Stimulated activated naive B cell treated with anti-CD40 and anti-IgM and Interleukin-4, amounts not matched to agents 10 μg/mL and 1 μg/mL and 100 μg/mL, for 72 hours (primary cell): Measurements from ENCODE around the gene TPR.

ENCODE experiments used
- ATAC-seq, 2 donors: fragments of 150-1000 bp; cut with Tn5 transposase; replicated peaks; 2 replicates each; pipeline ENCODE4 v1.10.0; 2021; ENCODE audit warnings: moderate library complexity in 1 of 2
- DNase-seq: peaks from one replicate; pipeline ENCODE4 v3.0.0; 2021
- H3K27ac Mint-ChIP-seq: one replicate; pipeline ENCODE4 v1.8.0; 2022; ENCODE audit warnings: mild to moderate bottlenecking, mixed read lengths
- H3K27me3 Mint-ChIP-seq, 2 donors: one replicate each; pipeline ENCODE4 v1.8.0; 2022; ENCODE audit warnings: mixed read lengths in 2 of 2
- H3K36me3 Mint-ChIP-seq, 2 donors: one replicate each; pipeline ENCODE4 v1.8.0; 2022; ENCODE audit warnings: mixed read lengths in 2 of 2, mild to moderate bottlenecking in 1 of 2
- H3K4me1 Mint-ChIP-seq, 2 donors: one replicate each; pipeline ENCODE4 v1.8.0; 2022; ENCODE audit warnings: mixed read lengths in 2 of 2, mild to moderate bottlenecking in 1 of 2
- H3K4me3 Mint-ChIP-seq, 2 donors: one replicate each; pipeline ENCODE4 v1.8.0; 2022; ENCODE audit warnings: mild to moderate bottlenecking in 2 of 2, mixed read lengths in 2 of 2, moderate library complexity in 1 of 2
- H3K9me3 Mint-ChIP-seq, 2 donors: one replicate each; pipeline ENCODE4 v1.8.0; 2022; ENCODE audit warnings: mixed read lengths in 2 of 2, mild to moderate bottlenecking in 1 of 2

Gene TPR

GRCh38 chr1:186289943-186290545, 85.0 kb downstream of the TPR start:
- ATAC-seq: no peak
- H3K36me3 Mint-ChIP-seq: no peaks in the 10 kb centered on the region
- no peaks in the 10 kb centered on the region for H3K9me3 Mint-ChIP-seq
- no peak overlapping the region for H3K4me3 Mint-ChIP-seq
- no peak for DNase-seq
- H3K27me3 Mint-ChIP-seq: peaks cover 5 to 8% of the 10 kb centered on the region in 2 donors
- H3K27ac Mint-ChIP-seq: no peak overlapping the region
- no peaks in the 10 kb centered on the region for H3K4me1 Mint-ChIP-seq

DNA sequence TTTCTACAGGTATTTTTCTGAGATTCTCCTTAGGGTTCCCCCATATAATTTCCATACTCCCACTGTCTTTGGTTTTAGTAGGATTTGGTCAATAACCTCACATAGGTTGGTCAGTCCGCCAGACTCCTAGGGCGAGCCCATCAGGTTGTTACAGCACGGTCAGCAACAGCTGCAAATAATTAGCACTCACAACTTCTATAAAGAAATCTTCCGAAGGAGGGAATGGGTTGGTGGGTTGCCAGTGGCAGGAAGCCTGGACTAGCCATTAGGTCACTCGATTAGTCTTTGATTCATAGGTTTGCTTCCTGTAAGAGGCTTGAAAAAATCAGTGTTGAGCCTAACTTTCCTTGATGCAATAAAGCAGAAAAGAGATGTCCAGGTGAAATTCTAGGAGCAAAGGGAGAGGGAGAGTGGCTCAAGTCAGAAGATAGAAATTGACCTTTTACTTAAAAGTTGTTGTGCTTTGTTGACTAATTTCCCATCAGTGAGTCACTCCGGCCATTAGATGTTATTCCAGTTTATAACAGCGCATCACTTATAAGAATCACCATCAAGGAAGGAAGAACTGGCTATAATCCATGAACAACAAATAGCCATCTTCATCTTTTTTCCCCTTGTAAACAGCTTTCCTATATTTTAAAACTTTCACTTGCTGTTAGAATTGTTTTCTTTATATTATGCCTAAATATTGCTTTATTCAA, 88.3 kb downstream of the TPR start:
- ATAC-seq (no peak), DNase-seq (no peak)
- no peak overlapping the region for H3K4me3 Mint-ChIP-seq
- H3K27ac Mint-ChIP-seq: no peak overlapping the region
- H3K36me3 Mint-ChIP-seq: no peaks in the 10 kb centered on the region
- peaks cover 5 to 10% of the 10 kb centered on the region in 2 donors for H3K27me3 Mint-ChIP-seq
- H3K9me3 Mint-ChIP-seq: no peaks in the 10 kb centered on the region
- H3K4me1 Mint-ChIP-seq: no peaks in the 10 kb centered on the region

- ATAC-seq: peak in 1 of 2 donors; percentile 34
- no peak for DNase-seq
- peaks cover 0 to 4% of the 10 kb centered on the region in 2 donors for H3K27me3 Mint-ChIP-seq
- no peaks in the 10 kb centered on the region for H3K4me1 Mint-ChIP-seq
- H3K4me3 Mint-ChIP-seq: no peak overlapping the region
- no peaks in the 10 kb centered on the region for H3K36me3 Mint-ChIP-seq
- no peak overlapping the region for H3K27ac Mint-ChIP-seq
- no peaks in the 10 kb centered on the region for H3K9me3 Mint-ChIP-seq
These were observed 91.7 kb downstream of the TPR start for GRCh38 chr1:186283374-186283773.

DNA sequence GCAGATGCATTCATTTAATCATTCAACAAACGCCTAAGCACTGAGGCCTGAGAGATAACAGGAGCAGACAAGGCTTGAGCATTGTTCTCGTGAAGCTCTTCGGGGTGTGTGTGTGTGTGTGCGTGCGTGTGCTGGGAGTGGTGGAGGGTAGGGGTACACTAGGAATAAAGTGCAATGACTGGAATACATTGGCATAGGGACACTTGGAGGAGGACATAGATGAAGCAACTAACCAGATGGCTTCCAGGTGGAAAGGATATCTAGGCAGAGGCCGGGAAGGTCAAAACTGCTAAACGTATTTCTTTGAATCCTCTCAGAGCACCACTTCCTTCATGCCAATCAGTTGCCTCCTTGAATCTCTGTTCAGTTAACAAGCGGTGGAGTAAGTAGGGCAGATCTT, 92.6 kb downstream of the TPR start:
- no peaks in the 10 kb centered on the region for H3K36me3 Mint-ChIP-seq
- DNase-seq (no peak), ATAC-seq (no peak)
- peaks cover 0 to 4% of the 10 kb centered on the region in 2 donors for H3K27me3 Mint-ChIP-seq
- no peaks in the 10 kb centered on the region for H3K9me3 Mint-ChIP-seq
- H3K4me3 Mint-ChIP-seq: no peak overlapping the region
- no peaks in the 10 kb centered on the region for H3K4me1 Mint-ChIP-seq
- no peak overlapping the region for H3K27ac Mint-ChIP-seq

DNA sequence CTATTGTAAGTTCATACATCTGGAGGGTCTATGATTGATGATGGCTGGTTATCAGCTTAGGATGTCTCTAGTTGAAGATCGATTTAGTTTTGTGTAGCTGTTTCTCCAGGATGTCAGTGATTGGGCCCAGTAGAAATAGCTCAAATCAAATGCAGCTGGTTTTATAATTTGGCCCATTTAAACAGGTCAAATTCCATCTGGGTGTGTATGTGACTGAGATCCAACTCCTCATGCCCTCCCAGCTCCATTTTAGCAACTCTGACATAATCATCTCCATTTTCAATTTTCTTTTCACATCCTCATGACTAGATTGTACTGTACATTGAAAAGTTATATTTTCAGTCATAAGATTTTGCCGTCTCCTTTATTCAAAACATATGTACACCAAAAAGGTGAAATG, 99.2 kb downstream of the TPR start:
- Mint-ChIP-seq H3K27ac (no peak overlapping the region), H3K4me1 (no peaks in the 10 kb centered on the region), H3K9me3 (peaks cover 0 to 2% of the 10 kb centered on the region in 2 donors), H3K27me3 (no peaks in the 10 kb centered on the region), H3K4me3 (no peak overlapping the region), H3K36me3 (no peaks in the 10 kb centered on the region)
- DNase-seq: no peak
- no peak for ATAC-seq

DNA sequence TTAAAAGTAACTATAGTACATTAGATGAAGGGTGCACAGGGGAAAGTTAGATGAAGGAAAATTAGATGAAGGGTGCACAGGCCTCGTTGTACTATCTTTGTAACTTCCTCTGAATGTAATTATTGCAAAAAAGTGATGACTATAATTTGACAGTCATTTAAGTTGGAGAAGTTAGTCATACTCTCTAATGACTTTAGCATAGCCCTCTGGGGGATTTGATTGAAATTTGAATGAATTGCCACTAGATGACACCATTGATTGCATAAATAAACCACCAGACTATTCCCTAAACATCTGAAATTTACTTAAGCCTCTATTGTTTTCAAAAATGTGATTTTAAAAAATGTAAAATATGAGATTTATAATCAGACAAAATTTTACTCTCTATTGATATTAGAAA, 102.6 kb downstream of the TPR start:
- DNase-seq: no peak
- H3K27ac Mint-ChIP-seq: no peak overlapping the region
- H3K36me3 Mint-ChIP-seq: no peaks in the 10 kb centered on the region
- H3K4me1 Mint-ChIP-seq: no peaks in the 10 kb centered on the region
- peaks cover 3 to 5% of the 10 kb centered on the region in 2 donors for H3K9me3 Mint-ChIP-seq
- H3K4me3 Mint-ChIP-seq: no peak overlapping the region
- ATAC-seq: peak in 1 of 2 donors; percentile 27
- H3K27me3 Mint-ChIP-seq: peaks cover 3 to 10% of the 10 kb centered on the region in 2 donors

DNA sequence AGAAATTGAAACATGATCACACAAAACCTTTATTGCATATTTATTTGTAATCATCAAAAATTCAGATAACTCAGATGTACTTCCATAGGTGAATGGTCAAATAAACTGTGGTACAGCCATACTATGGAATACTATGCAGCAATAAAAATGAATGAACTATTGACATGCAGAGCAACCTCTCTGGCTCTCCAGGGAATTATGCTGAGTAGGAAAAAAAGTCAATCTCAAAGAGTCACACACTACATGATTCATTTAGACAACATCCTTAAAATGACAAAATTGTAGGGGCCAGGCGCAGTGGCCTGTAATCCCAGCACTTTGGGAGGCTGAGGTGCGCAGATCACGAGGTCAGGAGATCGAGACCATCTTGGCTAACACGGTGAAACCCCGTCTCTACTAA, 104.0 kb downstream of the TPR start:
- DNase-seq (no peak), ATAC-seq (no peak)
- H3K36me3 Mint-ChIP-seq: no peaks in the 10 kb centered on the region
- peaks cover 4 to 7% of the 10 kb centered on the region in 2 donors for H3K9me3 Mint-ChIP-seq
- no peak overlapping the region for H3K27ac Mint-ChIP-seq
- no peak overlapping the region for H3K4me3 Mint-ChIP-seq
- peaks cover 3 to 10% of the 10 kb centered on the region in 2 donors for H3K27me3 Mint-ChIP-seq
- no peaks in the 10 kb centered on the region for H3K4me1 Mint-ChIP-seq
